HG03108 (cell line): ENCODE results near the gene HLA-DMA.
A peak's percentile ranks its signal among the peaks of the same experiment; 100 is the strongest.

ENCODE experiments used
- ATAC-seq: cut with Tn5 transposase; IDR thresholded peaks from one replicate; pipeline ENCODE4 v1.9.1; 2021; ENCODE audit warnings: moderate library complexity; ENCODE audit not compliant: unreplicated experiment

Gene HLA-DMA

DNA sequence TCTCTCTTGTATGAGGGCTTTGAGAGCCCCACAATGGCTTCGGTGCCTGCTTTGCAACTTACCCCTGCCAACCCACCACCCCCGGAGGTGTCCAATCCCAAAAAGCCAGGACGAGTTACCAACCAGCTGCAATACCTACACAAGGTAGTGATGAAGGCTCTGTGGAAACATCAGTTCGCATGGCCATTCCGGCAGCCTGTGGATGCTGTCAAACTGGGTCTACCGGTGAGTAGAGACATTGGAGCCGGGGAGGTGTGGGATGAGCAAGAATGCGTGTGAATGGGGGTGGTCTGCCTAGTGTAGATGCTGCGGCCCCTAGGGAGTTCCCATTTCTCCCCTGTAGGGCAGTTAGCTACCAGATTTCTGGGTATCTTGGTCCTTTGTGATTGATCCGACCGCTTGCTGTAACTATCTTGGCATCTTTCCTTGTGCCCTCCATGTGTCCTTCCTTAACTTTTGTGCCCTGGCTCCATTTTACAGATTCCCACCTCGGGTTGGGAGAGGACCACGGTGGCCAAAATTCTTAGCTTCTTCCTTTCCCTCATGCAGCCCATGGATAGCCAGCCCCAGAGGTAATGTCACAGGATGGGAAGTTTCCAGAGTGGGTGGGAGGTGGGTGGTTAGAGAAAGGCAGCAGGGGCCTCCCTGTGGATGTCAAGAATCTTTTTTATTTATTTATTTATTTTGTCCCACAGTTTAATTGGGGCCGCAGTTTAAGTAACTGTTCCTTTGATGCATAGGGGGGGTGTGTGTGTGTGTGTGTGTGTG, 21.8 kb upstream of the HLA-DMA start:
- ATAC-seq: no peak

DNA sequence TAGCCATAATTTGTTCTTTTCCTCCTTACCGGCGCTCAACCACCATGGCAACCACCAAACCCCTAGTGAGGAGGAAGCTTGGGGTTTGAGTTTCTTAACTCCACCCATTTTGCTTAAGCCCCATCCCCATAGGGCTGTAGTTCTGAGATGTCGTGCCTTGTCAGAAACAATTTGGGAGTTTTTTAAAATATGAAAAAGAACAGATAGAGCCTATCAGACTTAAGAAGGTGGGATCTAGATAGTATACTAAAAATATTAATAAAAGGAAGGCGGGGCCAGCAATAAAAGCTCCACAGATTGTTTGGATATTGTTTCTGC, 21.1 kb upstream of the HLA-DMA start:
- no peak for ATAC-seq

DNA sequence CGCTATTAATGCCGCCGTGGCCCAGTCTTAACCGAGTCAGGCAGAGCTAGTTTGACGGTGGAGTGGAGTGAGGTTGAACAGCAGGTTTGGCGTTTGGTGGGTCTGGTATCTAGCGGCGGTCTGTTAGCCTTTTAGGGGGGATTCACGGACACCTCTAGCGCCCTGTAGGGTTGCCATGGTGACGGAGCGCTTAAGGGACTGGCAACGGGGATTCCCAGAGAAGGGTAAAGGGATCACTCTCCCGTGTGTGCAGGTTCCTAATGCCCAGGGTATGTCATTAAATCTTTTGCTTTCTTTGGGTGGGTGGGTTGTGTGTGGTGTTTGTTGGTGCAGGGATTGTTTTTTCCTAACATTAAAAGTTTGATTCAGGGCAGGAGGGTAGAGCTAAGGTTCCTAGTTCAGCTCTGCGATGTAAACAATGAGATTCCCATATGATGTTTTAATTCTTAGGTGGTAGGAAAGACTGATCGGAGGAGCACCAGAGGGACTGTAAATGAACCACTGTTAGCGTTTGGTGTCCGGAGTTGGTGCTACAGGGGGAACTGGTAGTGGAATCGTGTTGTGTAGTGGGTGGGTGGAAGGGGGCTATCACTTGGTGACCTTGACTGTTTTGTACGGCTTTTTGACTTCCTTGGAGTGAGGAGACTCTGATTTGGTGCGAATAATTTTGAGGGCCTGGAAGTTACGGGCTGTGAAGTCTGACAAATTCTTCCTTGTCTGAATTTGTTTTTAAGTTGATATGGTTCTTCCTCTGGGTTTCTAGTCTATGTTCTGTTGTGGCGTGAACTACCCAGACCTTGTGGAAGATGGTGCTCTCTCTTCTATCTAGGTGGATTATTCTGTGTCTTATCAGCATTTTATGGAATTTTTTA, 20.5 kb upstream of the HLA-DMA start:
- no peak for ATAC-seq

DNA sequence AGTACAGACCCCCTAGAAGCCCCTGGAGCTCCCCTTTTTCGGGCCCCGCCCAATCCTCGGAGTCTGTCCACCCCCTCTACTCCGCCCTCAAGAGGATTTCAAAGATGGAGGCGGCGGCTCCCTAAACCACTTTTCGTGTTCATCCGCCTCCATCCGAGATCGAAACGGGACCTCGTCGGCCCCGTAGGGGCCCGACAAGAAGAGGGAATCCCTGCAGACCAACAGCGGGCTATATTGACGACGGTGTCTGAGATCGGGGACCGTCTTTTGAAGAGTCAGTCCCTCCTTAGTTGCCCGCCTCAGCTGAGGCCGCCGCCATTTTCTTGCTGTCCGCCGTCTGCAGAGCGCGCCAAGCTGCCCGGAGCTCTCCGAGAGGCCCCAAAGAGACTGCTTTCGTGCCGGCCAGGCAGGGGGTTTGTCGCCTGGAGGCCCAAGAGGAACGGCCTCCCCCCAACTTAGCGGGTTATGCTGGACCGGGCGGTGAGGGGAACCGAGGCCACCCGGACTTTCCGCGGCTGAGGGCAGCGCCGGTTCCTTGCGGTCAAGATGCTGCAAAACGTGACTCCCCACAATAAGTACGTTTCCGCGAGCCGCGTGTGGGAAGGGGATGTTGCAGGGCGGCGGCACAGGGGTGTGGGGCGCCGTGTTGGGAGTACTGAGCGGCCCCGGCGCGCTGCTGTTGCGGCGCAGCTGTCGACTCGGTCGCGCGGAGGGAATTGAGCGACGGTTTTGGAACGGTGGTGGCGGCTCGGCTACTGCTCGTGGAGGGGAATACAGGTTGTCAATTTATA, 19.7 kb upstream of the HLA-DMA start:
- ATAC-seq: no peak

DNA sequence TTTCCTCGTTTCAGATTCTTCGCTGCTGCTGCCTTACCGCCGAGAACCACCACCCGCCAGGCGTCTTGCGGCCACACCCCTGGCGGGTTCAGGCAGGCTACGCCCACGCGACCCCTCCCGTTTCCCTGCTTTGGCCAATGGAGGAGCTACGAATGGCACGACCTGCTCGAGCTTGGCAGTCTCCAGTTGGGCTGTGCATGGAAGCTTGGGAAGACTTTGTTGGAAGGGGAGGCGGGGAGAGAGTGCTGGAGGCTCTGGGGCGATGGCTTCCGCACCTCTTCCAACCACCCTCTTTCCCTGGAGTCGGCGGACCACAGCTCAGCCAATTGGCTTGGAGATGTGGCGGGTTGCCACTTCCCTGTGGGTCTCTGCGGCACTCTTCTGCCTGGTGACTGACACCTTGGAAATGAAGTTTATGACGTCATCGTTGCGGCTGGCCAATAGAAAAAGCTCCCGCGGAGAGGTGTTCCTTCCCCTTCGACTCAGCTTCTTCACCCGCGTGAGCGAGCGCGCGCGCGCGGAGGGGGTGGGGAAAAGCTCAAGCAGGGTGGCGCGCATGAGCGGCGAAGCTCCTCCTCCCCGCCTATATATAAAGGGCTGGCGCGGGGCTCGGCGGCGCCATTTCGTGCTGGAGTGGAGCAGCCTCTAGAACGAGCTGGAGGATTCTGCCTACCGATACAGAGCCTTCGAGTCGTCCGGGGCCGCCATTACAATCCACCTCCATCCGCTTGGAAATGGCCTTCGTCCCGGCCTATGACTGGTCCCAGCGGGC, 18.9 kb upstream of the HLA-DMA start:
- ATAC-seq: peak; percentile 44

DNA sequence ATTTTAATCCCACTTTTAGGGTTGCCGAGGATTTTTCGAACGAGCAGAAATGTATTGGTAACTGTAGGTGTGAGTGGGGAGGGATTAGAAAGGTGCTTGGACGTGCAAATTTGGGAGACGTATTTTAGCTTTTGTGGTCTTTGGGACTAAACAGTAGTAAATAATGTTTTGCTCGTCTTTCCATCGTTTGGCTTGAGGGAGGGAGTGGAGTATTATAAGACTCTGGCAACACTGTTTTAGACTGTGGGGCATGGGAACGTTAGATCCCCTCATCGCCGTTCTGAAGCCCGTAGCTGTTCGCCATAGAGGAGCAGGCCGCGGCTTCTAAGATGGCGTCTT, 18.3 kb upstream of the HLA-DMA start:
- no peak for ATAC-seq

DNA sequence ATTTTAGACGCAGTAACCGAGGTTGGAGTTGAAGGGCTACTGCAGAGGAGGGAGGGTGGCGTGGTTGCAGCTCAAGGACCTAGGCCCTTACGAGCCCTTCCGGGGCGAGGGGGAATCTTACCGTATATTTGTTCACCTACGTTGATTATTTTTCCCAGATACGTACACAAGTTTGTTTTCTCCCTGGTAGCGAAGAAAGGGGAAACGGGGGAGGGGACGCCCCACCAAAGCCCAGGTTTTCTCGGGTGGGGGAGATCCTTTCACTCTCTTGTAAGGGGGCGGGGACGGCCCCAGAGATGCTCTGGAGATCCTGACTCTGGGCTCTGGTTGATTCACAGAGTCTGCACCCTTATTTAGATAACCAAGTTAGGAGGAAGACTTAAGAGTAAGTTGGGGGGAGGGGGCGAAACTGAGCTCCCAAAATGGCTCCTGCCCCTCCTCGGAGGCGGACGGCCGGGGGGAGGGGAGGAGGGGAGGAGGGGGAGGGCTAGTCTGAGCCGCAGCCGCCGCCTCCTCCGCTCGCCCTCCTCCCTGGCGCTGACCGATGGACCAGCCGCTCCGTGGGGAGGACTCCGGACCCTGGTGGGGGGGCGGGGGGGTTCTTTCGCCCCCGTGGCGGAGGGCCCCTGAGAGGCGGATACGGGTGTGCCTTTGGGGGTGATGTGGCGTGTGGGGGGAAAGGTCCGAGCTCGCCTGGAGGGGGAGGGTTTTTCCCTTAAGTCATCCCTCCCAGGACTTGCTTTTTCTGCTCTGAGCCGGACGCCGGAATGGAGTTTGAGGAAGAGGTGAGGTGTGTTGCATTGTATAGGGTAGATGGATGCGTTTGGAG, 17.7 kb upstream of the HLA-DMA start:
- no peak for ATAC-seq

DNA sequence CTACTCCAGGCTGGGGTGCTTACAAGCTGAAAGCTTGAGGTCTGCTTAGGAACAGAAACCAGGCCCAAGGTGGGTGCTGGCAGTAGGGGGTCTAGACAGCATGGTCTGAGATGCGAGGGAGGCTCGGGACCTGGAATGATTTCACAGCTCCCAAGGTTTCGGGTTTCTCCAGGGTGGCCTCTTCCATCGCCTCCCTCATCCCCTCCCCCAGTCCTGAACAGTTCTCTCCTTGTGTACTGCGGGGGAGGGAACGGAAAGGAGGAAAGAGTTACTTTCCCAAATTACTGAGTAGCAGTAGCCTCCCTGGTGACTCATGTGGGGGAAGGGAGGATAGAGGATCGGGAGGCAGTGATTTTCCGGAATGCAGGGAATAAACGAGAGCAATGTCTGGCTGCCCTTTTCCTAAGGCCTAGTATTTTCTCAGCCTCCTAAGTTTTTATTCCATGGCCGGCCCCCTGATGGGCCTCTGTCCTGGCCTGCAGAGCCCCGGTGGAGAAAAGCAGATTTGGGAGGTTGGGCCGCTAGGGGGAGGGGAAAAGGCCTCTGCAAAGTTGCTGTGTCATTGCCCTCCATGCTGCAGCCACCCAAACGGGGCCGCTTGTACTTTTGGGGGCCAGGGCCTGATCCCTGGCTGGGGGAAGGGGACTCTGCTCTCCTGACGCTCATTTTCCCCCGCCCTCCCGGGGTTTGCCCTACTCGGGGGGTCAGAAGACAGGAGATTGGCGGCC, 17.0 kb upstream of the HLA-DMA start:
- ATAC-seq: no peak

DNA sequence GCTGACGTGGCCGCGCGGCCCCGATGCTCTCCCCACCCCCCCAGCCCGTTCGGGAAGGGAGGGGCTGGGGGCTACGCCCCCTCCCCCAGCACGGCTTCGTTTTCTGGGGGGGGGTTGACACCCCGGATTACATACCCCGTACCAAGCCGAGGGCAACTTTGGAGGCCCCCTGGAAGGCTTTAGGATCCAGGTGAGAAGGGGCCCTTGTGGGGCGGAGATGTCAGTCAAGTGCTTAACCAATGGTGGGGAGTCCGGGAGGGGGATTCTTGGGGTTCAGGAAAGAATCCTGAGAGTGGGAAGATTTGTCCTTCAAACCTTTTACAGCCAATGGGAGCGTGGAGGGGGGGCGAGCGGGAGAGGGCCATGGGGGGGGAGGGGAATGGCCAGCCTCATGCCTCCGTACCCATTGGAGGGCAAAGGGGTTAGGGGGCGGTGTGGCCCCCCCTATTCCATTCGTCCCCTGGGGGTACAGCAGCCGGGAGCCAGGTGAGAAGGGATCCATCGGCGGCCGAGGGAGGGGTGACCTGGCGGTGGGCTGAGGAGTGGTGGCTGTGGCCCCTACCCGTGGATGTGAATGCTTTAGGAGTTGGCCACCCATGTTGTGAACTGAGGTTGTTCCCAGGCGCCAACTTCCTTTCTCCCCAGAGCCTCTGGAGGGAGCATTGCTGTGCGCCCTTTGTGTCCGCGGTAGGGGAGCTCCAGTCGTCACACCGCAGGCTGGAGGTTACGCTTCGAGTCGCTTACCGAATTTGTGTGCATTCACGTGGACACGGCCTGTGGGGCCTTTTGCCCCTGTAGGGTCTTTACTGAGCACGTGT, 16.2 kb upstream of the HLA-DMA start:
- ATAC-seq: no peak

DNA sequence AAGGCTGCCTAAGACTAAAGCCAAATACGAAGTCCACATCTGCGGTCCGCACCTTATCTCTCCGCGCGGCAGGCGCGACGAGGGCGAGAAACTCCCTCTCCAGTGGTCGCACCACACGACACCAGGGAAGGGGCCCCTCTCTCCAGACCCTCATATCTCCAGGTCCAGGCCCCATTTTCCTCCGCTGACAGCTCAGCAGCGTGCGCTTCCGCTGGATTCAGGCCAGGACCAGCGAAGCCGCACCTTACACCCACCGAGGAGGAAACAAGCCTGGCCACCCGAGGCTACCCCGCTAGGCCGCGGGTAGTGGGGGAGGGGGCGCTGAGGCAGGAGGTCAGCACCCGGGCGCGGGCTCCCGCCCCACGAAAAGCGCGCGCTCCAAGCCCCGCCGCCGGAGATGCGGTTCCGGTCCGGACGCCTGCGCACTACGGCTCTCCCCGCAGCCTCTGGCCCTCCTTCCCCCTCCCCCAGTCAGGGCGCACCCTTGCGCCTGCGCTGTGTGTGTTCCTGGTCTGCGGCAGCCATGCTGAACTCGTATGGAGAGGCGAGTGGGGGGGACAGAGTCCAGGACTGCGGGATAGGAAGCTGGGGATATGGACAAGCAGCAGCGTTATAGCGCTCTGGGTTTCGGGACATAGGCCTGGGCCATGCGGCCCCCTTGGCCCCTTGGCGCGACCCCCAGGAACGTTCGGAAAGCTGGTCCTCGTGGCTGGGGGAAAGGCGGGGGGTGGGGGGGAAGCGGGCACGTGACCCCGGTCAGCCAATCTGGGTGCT, 15.4 kb upstream of the HLA-DMA start, which contains the start of gene BRD2:
TSS of gene BRD2 (plus strand) at position 502 of the 774 bp plus-strand sequence. CDS start 4,305 bp downstream, outside the sequence.
- ATAC-seq: peak; percentile 25

DNA sequence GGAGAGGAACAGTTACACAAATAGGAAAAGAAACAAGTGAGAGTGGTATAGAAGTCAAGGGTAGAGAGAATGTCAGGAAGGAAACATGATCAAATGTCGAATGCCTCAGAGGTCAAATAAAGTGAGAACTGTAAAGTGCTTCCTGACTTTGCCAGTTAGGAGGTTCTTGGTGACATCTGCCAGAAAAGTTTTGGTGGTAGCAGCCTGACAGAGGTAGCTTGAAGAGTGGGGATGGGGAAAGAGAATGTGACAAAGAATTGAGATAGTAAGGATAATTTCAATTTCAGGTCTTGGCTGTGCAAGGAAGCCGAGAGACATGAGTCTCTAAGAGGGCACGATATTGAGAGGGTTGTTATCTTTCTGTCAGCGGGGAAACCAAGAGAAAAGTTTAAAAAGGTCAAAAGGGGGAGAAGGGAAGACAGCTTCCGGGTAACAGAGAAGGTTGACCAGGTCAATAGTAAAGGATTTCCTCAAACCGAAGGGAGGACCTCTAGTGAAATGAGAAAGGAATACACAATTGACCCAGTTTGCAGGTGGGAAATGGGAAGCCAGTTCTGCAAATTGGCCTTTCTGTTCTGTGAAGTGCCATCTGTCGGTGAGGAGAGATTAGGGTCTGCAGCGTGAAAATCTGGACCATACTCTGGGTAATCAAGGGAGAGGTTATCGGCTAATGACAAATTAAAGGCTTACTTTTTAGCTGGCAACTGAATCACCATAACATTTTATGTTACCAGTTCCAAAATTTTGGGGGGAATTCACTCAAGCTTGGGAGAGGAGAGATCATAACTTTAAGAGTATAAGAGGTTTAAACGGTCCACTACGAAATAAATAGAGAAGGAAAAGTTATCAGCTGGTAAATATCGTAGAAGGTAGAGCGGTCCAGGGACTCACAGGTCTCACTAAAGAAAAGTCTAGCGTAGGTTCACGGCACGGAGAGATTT, 14.5 kb upstream of the HLA-DMA start:
- ATAC-seq: no peak

DNA sequence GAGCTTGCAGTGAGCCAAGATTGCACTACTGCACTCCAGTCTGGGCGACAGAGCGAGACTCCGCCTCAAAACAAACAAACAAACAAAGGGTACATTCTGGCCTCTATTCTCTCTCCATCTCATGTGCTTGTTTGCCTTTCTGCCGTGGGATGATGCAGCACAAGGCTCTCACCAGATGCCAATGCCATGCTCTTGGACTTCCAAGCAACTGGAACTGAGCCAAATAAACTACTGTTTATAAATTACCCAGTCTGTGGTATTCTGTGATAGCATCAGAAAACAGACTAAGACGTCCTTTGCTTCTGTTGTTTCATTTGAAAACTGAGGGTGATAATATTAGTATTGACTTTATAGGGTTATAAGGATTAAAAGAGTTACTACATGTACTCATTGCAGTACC, 11.9 kb upstream of the HLA-DMA start:
- no peak for ATAC-seq

DNA sequence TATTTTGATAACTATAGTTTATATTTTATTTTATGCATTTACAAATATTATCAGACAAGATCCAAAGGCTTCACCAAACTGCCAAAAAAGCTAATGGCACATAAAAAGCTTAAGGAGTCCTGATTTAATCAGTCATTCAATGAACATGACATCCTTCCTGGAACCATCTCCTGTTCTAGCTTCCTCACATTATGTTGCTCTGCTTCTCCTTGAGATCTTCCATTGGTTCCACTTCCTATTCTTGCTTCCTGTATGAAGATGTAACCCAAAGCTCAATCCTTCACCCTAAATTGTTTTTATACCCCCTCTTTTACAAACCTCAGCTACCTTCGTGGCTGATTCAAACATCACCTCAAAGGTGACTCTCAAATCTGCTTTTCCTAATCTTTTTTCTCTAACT, 11.0 kb upstream of the HLA-DMA start:
- ATAC-seq: no peak

DNA sequence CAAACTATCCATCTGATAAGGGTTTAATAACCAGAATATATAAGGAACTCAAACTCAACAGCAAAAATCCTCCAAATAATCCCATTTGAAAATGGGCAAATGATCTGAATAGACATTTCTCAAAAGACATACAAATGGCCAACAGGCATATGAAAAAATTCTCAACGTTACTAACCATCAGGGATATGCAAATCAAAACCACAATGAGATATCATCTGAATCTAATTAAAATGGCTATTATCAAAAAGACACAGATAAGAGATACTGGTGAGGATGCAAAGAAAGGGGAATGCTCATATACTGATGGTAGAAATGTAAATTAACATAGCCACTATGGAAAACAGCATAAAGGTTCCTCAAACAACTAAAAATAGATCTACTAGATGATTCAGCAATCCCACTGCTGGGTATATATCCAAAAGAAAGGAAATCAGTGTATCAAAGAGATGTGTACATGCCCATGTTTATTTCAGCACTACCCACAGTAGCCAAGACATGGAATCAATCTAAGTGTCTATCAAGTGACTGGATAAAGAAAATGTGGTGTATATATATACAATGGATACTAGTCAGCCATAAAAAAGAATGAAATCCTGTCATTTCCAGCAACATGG, 9.4 kb upstream of the HLA-DMA start:
- no peak for ATAC-seq

DNA sequence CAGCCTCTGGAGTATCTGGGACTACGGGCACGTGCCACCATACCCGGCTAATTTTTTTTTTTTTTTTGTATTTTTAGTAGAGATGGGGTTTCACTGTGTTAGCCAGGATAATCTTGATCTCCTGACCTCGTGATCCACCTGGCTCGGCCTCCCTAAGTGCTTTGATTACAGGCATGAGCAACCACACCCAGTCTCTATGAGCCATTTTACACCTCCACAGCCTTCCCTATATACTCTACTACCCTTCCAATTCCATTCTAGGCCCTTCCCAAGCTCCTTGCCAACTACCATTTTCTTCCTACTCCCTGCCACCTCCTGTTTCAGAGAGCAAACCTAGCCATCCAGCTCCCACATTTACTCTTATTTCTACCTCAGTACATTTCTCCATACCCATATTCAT, 7.7 kb upstream of the HLA-DMA start:
- ATAC-seq: no peak

DNA sequence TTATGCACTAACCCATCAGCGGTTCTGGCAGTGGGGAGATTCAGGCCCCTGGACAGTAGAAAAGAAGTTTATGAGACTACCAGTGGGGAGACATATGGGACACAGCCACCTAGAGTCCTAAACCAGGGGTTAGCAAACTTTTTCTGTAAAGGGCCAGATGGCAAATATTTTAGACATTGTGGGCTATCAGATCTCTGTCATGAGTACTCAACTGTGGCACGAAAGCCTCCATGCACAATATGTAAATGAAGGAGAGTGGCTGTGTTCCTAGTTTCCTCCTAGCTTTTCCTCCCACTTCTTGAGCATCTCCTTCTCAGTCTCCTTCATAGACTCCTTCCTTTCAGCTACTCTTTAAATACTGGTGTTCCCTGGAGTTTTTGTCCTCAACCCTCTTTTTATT, 3.3 kb upstream of the HLA-DMA start:
- no peak for ATAC-seq
